Nephron progenitor cell (in vitro differentiated cells): Measurements from ENCODE around the gene REL.
"Not testable (repeated sequence)": the region's sequence is repeated elsewhere in the genome, so short reads cannot be mapped to it uniquely, and the experiment has no call there.

Experiments used
- DNase-seq: peaks from one replicate; pipeline ENCODE4 v3.0.0; 2021
- H3K27ac Mint-ChIP-seq: 2 replicates; pipeline ENCODE4 v1.8.0; 2021; ENCODE audit warnings: mild to moderate bottlenecking, moderate library complexity, mixed read lengths
- H3K27me3 Mint-ChIP-seq: 2 replicates; pipeline ENCODE4 v1.8.0; 2021; ENCODE audit warnings: mild to moderate bottlenecking, low read depth, mixed read lengths; ENCODE audit not compliant: poor library complexity
- H3K36me3 Mint-ChIP-seq: 2 replicates; pipeline ENCODE4 v1.8.0; 2021; ENCODE audit warnings: low read depth, mixed read lengths
- H3K4me1 Mint-ChIP-seq: 2 replicates; pipeline ENCODE4 v1.8.0; 2021; ENCODE audit warnings: mixed read lengths
- H3K4me3 Mint-ChIP-seq: 2 replicates; pipeline ENCODE4 v1.8.0; 2021; ENCODE audit warnings: mild to moderate bottlenecking, moderate library complexity, mixed read lengths
- H3K9me3 Mint-ChIP-seq: 2 replicates; pipeline ENCODE4 v1.8.0; 2021; ENCODE audit warnings: mild to moderate bottlenecking, moderate library complexity, mixed read lengths
- CTCF ChIP-seq: fragments of 200-600 bp; sonication (generic); IDR thresholded peaks from 2 replicates; pipeline ENCODE4 v1.5.0; 2021; ENCODE audit warnings: antibody characterized with exemption

The REL gene

GRCh38 chr2:60890393-60890707 lies 9.0 kb downstream of the REL start:
- Mint-ChIP-seq H3K27ac (no peak overlapping the region), H3K36me3 (peaks cover 32% of the 10 kb centered on the region), H3K4me3 (no peak overlapping the region), H3K27me3 (peaks cover 6% of the 10 kb centered on the region), H3K9me3 (no peaks in the 10 kb centered on the region), H3K4me1 (peaks cover 8% of the 10 kb centered on the region)
- no peak for TF ChIP-seq CTCF
- DNase-seq, result no peak

- no peak for TF ChIP-seq CTCF
- H3K36me3 Mint-ChIP-seq, result peaks cover 36% of the 10 kb centered on the region
- no peaks in the 10 kb centered on the region for H3K4me1 Mint-ChIP-seq
- H3K27ac Mint-ChIP-seq, result no peak overlapping the region
- H3K27me3 Mint-ChIP-seq, result peaks cover 6% of the 10 kb centered on the region
- no peak overlapping the region for H3K4me3 Mint-ChIP-seq
- no peaks in the 10 kb centered on the region for H3K9me3 Mint-ChIP-seq
- DNase-seq, result no peak
Measured at GRCh38 chr2:60891180-60891579, 9.8 kb downstream of the REL start.

- H3K4me1 Mint-ChIP-seq, result no peaks in the 10 kb centered on the region
- no peak for DNase-seq
- H3K36me3 Mint-ChIP-seq, result peaks cover 44% of the 10 kb centered on the region
- H3K27me3 Mint-ChIP-seq, result peaks cover 3% of the 10 kb centered on the region
- TF ChIP-seq CTCF, result no peak
- no peak overlapping the region for H3K4me3 Mint-ChIP-seq
- no peak overlapping the region for H3K27ac Mint-ChIP-seq
- no peaks in the 10 kb centered on the region for H3K9me3 Mint-ChIP-seq
Measured at GRCh38 chr2:60898567-60898966, 17.2 kb downstream of the REL start.

- H3K27me3 Mint-ChIP-seq, result peaks cover 3% of the 10 kb centered on the region
Measured at GRCh38 chr2:60899230-60899891, 18.0 kb downstream of the REL start.

GRCh38 chr2:60899892-60900249 lies 18.5 kb downstream of the REL start:
- no peaks in the 10 kb centered on the region for H3K9me3 Mint-ChIP-seq
- peaks cover 3% of the 10 kb centered on the region for H3K27me3 Mint-ChIP-seq
- no peaks in the 10 kb centered on the region for H3K4me1 Mint-ChIP-seq
- H3K4me3 Mint-ChIP-seq, result no peak overlapping the region
- no peak for TF ChIP-seq CTCF
- H3K27ac Mint-ChIP-seq, result no peak overlapping the region
- DNase-seq, result no peak
- H3K36me3 Mint-ChIP-seq, result peaks cover 34% of the 10 kb centered on the region

More at GRCh38 chr2:60899230-60899891, 18.0 kb downstream of the REL start:
- no peaks in the 10 kb centered on the region for H3K4me1 Mint-ChIP-seq
- DNase-seq, result no peak
- no peaks in the 10 kb centered on the region for H3K9me3 Mint-ChIP-seq
- no peak overlapping the region for H3K27ac Mint-ChIP-seq
- no peak overlapping the region for H3K4me3 Mint-ChIP-seq
- H3K36me3 Mint-ChIP-seq, result peaks cover 38% of the 10 kb centered on the region
- TF ChIP-seq CTCF, result no peak

GRCh38 chr2:60901296-60901695 lies 19.9 kb downstream of the REL start:
- not testable (repeated sequence) for H3K9me3 Mint-ChIP-seq, H3K27ac Mint-ChIP-seq, H3K27me3 Mint-ChIP-seq, DNase-seq, H3K4me3 Mint-ChIP-seq, H3K4me1 Mint-ChIP-seq
- peaks cover 38% of the 10 kb centered on the region for H3K36me3 Mint-ChIP-seq

GRCh38 chr2:60905867-60906266 lies 24.5 kb downstream of the REL start:
- H3K9me3 Mint-ChIP-seq, H3K27ac Mint-ChIP-seq, H3K4me3 Mint-ChIP-seq, H3K4me1 Mint-ChIP-seq, DNase-seq, H3K27me3 Mint-ChIP-seq: not testable (repeated sequence)
- peaks cover 39% of the 10 kb centered on the region for H3K36me3 Mint-ChIP-seq
